GM23338 (cell line): Measurements from ENCODE around the gene BYSL. TPM values are rescaled to one million over a fixed set of nuclear protein-coding genes. Genes with fewer than 3 reads are reported as not detected.

Experiments used
- ATAC-seq: fragments of 200-7000 bp; cut with Tn5 transposase; 3 replicates; pipeline ENCODE4 v1.9.1; 2020
- DNase-seq: peaks from one replicate; pipeline ENCODE4 v3.0.0-alpha.2; 2015; ENCODE audit warnings: low spot score
- H2AFZ ChIP-seq: fragments of 200-600 bp; sonication (generic); 2 replicates; pipeline ENCODE4 v1.8.0; 2016; ENCODE audit warnings: antibody characterized with exemption, mild to moderate bottlenecking, moderate library complexity
- H3F3A ChIP-seq: fragments of 200-600 bp; sonication (generic); replicated peaks from 2 replicates; pipeline ENCODE4 v1.8.0; 2017; ENCODE audit warnings: antibody characterized with exemption, mixed run types, low read depth
- H3K27ac ChIP-seq: fragments of 200-600 bp; sonication (generic); 2 replicates; pipeline ENCODE4 v1.6.1; 2016; ENCODE audit warnings: low read depth
- H3K27me3 ChIP-seq: fragments of 200-600 bp; sonication (generic); 2 replicates; pipeline ENCODE4 v1.8.0; 2016; ENCODE audit warnings: mild to moderate bottlenecking, mixed run types, moderate library complexity; ENCODE audit not compliant: insufficient read depth
- H3K36me3 ChIP-seq: fragments of 200-600 bp; sonication (generic); 2 replicates; pipeline ENCODE4 v1.8.0; 2016; ENCODE audit warnings: mild to moderate bottlenecking; ENCODE audit not compliant: insufficient read depth
- H3K4me1 ChIP-seq: fragments of 200-600 bp; sonication (generic); 2 replicates; pipeline ENCODE4 v1.8.0; 2016; ENCODE audit warnings: mild to moderate bottlenecking, moderate library complexity; ENCODE audit not compliant: insufficient read depth
- H3K4me2 ChIP-seq: fragments of 200-600 bp; sonication (generic); 2 replicates; pipeline ENCODE4 v1.7.1; 2017; ENCODE audit warnings: mixed run types
- H3K4me3 ChIP-seq: fragments of 200-600 bp; sonication (generic); 2 replicates; pipeline ENCODE4 v1.6.1; 2016; ENCODE audit warnings: mixed run types
- H3K79me2 ChIP-seq: fragments of 200-600 bp; sonication (generic); replicated peaks from 2 replicates; pipeline ENCODE4 v1.8.0; 2017; ENCODE audit warnings: mild to moderate bottlenecking; ENCODE audit not compliant: insufficient read depth
- H3K9me2 ChIP-seq: fragments of 200-600 bp; sonication (generic); 2 replicates; pipeline ENCODE4 v1.8.0; 2017; ENCODE audit not compliant: insufficient read depth
- H4K20me1 ChIP-seq: fragments of 200-600 bp; sonication (generic); replicated peaks from 2 replicates; pipeline ENCODE4 v1.8.0; 2017; ENCODE audit warnings: mild to moderate bottlenecking; ENCODE audit not compliant: insufficient read depth
- H3K27ac Mint-ChIP-seq: 2 replicates; pipeline ENCODE4 v1.8.0; 2020; ENCODE audit warnings: inconsistent platforms, mild to moderate bottlenecking, moderate library complexity, mixed read lengths
- H3K27me3 Mint-ChIP-seq: 3 replicates; pipeline ENCODE4 v1.8.0; 2022; ENCODE audit warnings: low read depth, mild to moderate bottlenecking, moderate library complexity, mixed read lengths, inconsistent platforms; ENCODE audit not compliant: insufficient read depth, poor library complexity
- H3K36me3 Mint-ChIP-seq: 3 replicates; pipeline ENCODE4 v1.8.0; 2021; ENCODE audit warnings: low read depth, mild to moderate bottlenecking, inconsistent platforms, moderate library complexity, mixed read lengths
- H3K4me1 Mint-ChIP-seq: 3 replicates; pipeline ENCODE4 v1.8.0; 2020; ENCODE audit warnings: mild to moderate bottlenecking, inconsistent platforms, mixed read lengths
- H3K4me3 Mint-ChIP-seq: 3 replicates; pipeline ENCODE4 v1.8.0; 2021; ENCODE audit warnings: moderate library complexity, mild to moderate bottlenecking, inconsistent platforms, mixed read lengths
- H3K9me3 Mint-ChIP-seq: 3 replicates; pipeline ENCODE4 v1.8.0; 2020; ENCODE audit warnings: moderate library complexity, mild to moderate bottlenecking, inconsistent platforms, mixed read lengths
- CREB1 ChIP-seq: fragments of 250-450 bp; sonication (Bioruptor Pico); IDR thresholded peaks from 2 replicates; pipeline ENCODE4 v1.5.0; 2020; ENCODE audit warnings: low read depth, mild to moderate bottlenecking, moderate library complexity
- CTCF ChIP-seq, 2 experiments: fragments of 200-600 bp in 1 of 2; sonication (generic) in 1 of 2; conservative IDR thresholded peaks; 2 replicates each; pipeline versions ENCODE4 v1.5.1 to v1.6.1; 2016 to 2017; ENCODE audit warnings: antibody characterized with exemption in 2 of 2, low read depth in 2 of 2, mild to moderate bottlenecking in 2 of 2, moderate library complexity in 1 of 2
- EZH2 ChIP-seq: fragments of 200-600 bp; sonication (generic); IDR thresholded peaks from one replicate; pipeline ENCODE4 v1.8.0; 2017; ENCODE audit warnings: antibody characterized with exemption, mild to moderate bottlenecking, low read depth; ENCODE audit not compliant: unreplicated experiment
- EZH2phosphoT487 ChIP-seq: fragments of 200-600 bp; sonication (generic); IDR thresholded peaks from one replicate; pipeline ENCODE4 v1.8.1; 2018; ENCODE audit warnings: antibody characterized with exemption; ENCODE audit not compliant: unreplicated experiment
- JUNB ChIP-seq: IDR thresholded peaks from one replicate; pipeline ENCODE4 v1.6.1; 2016; ENCODE audit warnings: antibody characterized with exemption; ENCODE audit not compliant: unreplicated experiment
- NANOG ChIP-seq: IDR thresholded peaks from 2 replicates; pipeline ENCODE4 v1.6.1; 2016; ENCODE audit warnings: antibody characterized with exemption, borderline replicate concordance
- POLR2AphosphoS5 ChIP-seq: IDR thresholded peaks from 2 replicates; pipeline ENCODE4 v1.6.1; 2016; ENCODE audit warnings: antibody characterized with exemption, low read depth
- REST ChIP-seq: IDR thresholded peaks from one replicate; pipeline ENCODE4 v1.6.1; 2018; ENCODE audit warnings: antibody characterized with exemption; ENCODE audit not compliant: unreplicated experiment
- STAT1 ChIP-seq: IDR thresholded peaks from one replicate; pipeline ENCODE4 v1.6.1; 2016; ENCODE audit warnings: antibody characterized with exemption; ENCODE audit not compliant: unreplicated experiment
- ZNF114 ChIP-seq: fragments of 250-450 bp; sonication (Bioruptor Pico); IDR thresholded peaks from 2 replicates; pipeline ENCODE4 v1.5.0; 2020; ENCODE audit warnings: mild to moderate bottlenecking, moderate library complexity
- ZNF331 ChIP-seq: fragments of 250-450 bp; sonication (Bioruptor Pico); IDR thresholded peaks from 2 replicates; pipeline ENCODE4 v1.5.0; 2020; ENCODE audit warnings: low read depth, mild to moderate bottlenecking, moderate library complexity
- polyA plus RNA-seq: library from polyadenylated mRNA; unstranded; fragments of >200 nt; fragmentation: Nextera tagmentation; extraction: Ambion mirVana; gene quantifications from 2 replicates; pipeline ENCODE4 v1.2.1, GENCODE V29; 2016
- total RNA-seq: library from RNA; depleted of rRNA; stranded (reverse); fragments of >200 nt; shearing (Covaris generic); gene quantifications from 2 replicates; pipeline ENCODE4 v1.2.3, GENCODE V29; 2014
- TF ChIP-seq, protein P1 (sequence below): IDR thresholded peaks from 2 replicates; pipeline ENCODE4 v1.6.1; 2016; ENCODE audit warnings: antibody characterized with exemption
- TF ChIP-seq, protein P2 (sequence below): fragments of 250-450 bp; sonication (Bioruptor Pico); IDR thresholded peaks from 2 replicates; pipeline ENCODE4 v1.5.0; 2020; ENCODE audit warnings: mild to moderate bottlenecking, moderate library complexity

Gene BYSL
- total and polyA plus RNA-seq, 2 experiments from 2014 or later, result 33.7 to 35.3 TPM

GRCh38 chr6:41975276-41975675 is 54.0 kb downstream of the BYSL start:
- Mint-ChIP-seq H3K27ac (no peak overlapping the region), H3K36me3 (no peaks in the 10 kb centered on the region), H3K4me1 (0 out of 3 replicates have a peak, but pooled peaks cover 3% of the 10 kb centered on the region), H3K27me3 (peaks cover 9% of the 10 kb centered on the region), H3K4me3 (no peak overlapping the region), H3K9me3 (no peaks in the 10 kb centered on the region; the same call in 2 of the 3 replicates)
- no peak for ATAC-seq
- no peak overlapping the region for H3K4me3 ChIP-seq
- H3F3A ChIP-seq, result no peaks in the 10 kb centered on the region
- TF ChIP-seq ZNF114 (CRISPR knock-in tag), result no peak
- TF ChIP-seq, protein P1, sequence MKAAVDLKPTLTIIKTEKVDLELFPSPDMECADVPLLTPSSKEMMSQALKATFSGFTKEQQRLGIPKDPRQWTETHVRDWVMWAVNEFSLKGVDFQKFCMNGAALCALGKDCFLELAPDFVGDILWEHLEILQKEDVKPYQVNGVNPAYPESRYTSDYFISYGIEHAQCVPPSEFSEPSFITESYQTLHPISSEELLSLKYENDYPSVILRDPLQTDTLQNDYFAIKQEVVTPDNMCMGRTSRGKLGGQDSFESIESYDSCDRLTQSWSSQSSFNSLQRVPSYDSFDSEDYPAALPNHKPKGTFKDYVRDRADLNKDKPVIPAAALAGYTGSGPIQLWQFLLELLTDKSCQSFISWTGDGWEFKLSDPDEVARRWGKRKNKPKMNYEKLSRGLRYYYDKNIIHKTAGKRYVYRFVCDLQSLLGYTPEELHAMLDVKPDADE, result no peak
- no peak for TF ChIP-seq POLR2AphosphoS5
- TF ChIP-seq JUNB, result no peak
- TF ChIP-seq EZH2phosphoT487, result no peak
- no peak for TF ChIP-seq NANOG
- no peak for TF ChIP-seq EZH2
- no peak for TF ChIP-seq ZNF331 (CRISPR knock-in tag)
- TF ChIP-seq CTCF (conservative IDR thresholded peaks at IDR 0.05; ENCODE audit: low read depth in 2 of 2), result no peak
- TF ChIP-seq, protein P2, sequence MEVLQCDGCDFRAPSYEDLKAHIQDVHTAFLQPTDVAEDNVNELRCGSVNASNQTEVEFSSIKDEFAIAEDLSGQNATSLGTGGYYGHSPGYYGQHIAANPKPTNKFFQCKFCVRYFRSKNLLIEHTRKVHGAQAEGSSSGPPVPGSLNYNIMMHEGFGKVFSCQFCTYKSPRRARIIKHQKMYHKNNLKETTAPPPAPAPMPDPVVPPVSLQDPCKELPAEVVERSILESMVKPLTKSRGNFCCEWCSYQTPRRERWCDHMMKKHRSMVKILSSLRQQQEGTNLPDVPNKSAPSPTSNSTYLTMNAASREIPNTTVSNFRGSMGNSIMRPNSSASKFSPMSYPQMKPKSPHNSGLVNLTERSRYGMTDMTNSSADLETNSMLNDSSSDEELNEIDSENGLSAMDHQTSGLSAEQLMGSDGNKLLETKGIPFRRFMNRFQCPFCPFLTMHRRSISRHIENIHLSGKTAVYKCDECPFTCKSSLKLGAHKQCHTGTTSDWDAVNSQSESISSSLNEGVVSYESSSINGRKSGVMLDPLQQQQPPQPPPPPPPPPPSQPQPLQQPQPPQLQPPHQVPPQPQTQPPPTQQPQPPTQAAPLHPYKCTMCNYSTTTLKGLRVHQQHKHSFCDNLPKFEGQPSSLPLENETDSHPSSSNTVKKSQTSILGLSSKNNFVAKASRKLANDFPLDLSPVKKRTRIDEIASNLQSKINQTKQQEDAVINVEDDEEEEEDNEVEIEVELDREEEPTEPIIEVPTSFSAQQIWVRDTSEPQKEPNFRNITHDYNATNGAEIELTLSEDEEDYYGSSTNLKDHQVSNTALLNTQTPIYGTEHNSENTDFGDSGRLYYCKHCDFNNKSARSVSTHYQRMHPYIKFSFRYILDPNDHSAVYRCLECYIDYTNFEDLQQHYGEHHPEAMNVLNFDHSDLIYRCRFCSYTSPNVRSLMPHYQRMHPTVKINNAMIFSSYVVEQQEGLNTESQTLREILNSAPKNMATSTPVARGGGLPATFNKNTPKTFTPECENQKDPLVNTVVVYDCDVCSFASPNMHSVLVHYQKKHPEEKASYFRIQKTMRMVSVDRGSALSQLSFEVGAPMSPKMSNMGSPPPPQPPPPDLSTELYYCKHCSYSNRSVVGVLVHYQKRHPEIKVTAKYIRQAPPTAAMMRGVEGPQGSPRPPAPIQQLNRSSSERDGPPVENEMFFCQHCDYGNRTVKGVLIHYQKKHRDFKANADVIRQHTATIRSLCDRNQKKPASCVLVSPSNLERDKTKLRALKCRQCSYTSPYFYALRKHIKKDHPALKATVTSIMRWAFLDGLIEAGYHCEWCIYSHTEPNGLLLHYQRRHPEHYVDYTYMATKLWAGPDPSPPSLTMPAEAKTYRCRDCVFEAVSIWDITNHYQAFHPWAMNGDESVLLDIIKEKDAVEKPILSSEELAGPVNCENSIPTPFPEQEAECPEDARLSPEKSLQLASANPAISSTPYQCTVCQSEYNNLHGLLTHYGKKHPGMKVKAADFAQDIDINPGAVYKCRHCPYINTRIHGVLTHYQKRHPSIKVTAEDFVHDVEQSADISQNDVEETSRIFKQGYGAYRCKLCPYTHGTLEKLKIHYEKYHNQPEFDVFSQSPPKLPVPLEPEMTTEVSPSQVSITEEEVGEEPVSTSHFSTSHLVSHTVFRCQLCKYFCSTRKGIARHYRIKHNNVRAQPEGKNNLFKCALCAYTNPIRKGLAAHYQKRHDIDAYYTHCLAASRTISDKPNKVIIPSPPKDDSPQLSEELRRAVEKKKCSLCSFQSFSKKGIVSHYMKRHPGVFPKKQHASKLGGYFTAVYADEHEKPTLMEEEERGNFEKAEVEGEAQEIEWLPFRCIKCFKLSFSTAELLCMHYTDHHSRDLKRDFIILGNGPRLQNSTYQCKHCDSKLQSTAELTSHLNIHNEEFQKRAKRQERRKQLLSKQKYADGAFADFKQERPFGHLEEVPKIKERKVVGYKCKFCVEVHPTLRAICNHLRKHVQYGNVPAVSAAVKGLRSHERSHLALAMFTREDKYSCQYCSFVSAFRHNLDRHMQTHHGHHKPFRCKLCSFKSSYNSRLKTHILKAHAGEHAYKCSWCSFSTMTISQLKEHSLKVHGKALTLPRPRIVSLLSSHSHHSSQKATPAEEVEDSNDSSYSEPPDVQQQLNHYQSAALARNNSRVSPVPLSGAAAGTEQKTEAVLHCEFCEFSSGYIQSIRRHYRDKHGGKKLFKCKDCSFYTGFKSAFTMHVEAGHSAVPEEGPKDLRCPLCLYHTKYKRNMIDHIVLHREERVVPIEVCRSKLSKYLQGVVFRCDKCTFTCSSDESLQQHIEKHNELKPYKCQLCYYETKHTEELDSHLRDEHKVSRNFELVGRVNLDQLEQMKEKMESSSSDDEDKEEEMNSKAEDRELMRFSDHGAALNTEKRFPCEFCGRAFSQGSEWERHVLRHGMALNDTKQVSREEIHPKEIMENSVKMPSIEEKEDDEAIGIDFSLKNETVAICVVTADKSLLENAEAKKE (CRISPR knock-in tag), result no peak
- no peak for TF ChIP-seq STAT1
- no peak for TF ChIP-seq REST
- TF ChIP-seq CREB1 (CRISPR knock-in tag), result no peak
- no peak overlapping the region for H3K4me2 ChIP-seq
- no peak for DNase-seq
- no peaks in the 10 kb centered on the region for H3K79me2 ChIP-seq
- no peak overlapping the region for H3K27ac ChIP-seq
- H3K36me3 ChIP-seq, result no peaks in the 10 kb centered on the region
- H4K20me1 ChIP-seq, result no peaks in the 10 kb centered on the region
- no peaks in the 10 kb centered on the region; the same call in 1 of the 2 replicates for H3K4me1 ChIP-seq
- no peaks in the 10 kb centered on the region for H3K9me2 ChIP-seq
- H2AFZ ChIP-seq, result no peak overlapping the region
- H3K27me3 ChIP-seq, result no peaks in the 10 kb centered on the region
